Measurements from ENCODE around the gene PDCD1. TPM values are rescaled to one million over a fixed set of nuclear protein-coding genes. Genes with fewer than 3 reads are reported as not detected.

The PDCD1 gene
- total and polyA plus RNA-seq, 2 of the 13 experiments (the other 11 are each of a cell fraction or from before 2014, with no cell fraction given), result 0.04 TPM; not detected in 1

DNA sequence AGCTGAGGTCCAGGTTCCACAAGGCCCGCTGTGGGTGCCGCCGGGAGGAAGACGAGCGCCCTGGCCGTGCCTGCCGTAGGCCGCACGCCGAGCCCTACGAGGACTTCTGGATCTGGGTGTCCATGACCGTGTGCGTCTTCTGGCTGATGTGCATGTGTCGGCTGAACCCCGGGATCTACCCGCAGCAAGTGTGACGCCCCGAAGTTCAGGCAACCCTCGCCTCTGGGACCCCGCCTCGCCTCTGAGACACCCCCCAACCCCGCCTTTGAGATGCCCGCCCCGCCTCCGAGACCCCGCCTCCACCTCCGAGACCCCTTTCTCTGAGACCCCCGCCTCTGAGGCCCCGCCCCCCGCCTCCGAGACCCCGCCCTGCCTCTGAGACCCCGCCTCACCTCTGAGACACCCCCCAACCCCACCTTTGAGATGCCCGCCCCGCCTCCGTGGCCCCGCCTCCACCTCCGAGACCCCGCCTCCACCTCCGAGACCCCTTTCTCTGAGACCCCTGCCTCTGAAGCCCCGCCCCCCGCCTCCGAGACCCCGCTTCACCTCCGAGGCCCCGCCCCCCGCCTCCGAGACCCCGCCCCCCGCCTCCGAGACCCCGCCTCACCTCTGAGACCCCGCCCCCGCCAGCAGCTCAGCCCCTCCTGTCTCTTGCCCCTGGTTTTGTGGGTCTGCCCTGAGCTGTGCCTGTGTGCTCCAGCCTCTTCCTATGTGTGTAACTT, 14.5 kb upstream of the PDCD1 start:
- H3K4me2 ChIP-seq (ENCODE audit: low read depth, low read length), result no peak overlapping the region
- WGBS (ENCODE audit: low lambda C conversion rate), result 73% methylated on average over 48 of the region's 54 CpGs
- 0 out of 2 replicates have a peak, but pooled peaks cover 4% of the 10 kb centered on the region for H3K4me1 ChIP-seq (ENCODE audit: insufficient read depth, low read length)
- ChIA-PET POLR2A (no interaction called here), CTCF (ENCODE audit: low intra/inter-chr PET ratio, low total read pairs) (no interaction called here)
- DNase-seq (ENCODE audit: low spot score) (no peak), FAIRE-seq (no peak), ATAC-seq (no peak)
- no TSS peak for BruUV-seq (replicated peaks)
- no peak overlapping the region for H3K9ac ChIP-seq (ENCODE audit: insufficient read depth, low read depth, low read length)
- H2AFZ ChIP-seq (ENCODE audit: low read length), result no peak overlapping the region
- peaks cover 6 to 28% of the 10 kb centered on the region in 2 experiments; a peak in 4 of 5 replicates for H3K27me3 ChIP-seq (ENCODE audit: control insufficient read depth in 1 of 2, insufficient read depth in 2 of 2, low read length in 2 of 2)
- no peak overlapping the region for H3K4me3 ChIP-seq (replicated peaks in 1 of 3; ENCODE audit: insufficient read depth in 1 of 3, low read depth in 2 of 3, low read length in 3 of 3)
- in situ Hi-C loops (cut with HindIII; ENCODE audit: extremely low pct_ligation_motif_present, low pct_unique_long_range_greater_than_20kb) (loop anchor here (10.0 kb wide), 1 partner anchor 138 kb away; the partner anchor contains the start of gene D2HGDH), intact Hi-C loops (cut with micrococcal nuclease; ENCODE audit: unreplicated experiment) (no loop called here)
- no peaks in the 10 kb centered on the region for H3K36me3 ChIP-seq (replicated peaks in 1 of 2; ENCODE audit: control insufficient read depth in 1 of 2, insufficient read depth in 2 of 2, low read length in 2 of 2)
- TF ChIP-seq ZNF747 (CRISPR knock-in tag; IDR thresholded peaks at IDR 0.05; ENCODE audit: borderline replicate concordance), result no peak
- TF ChIP-seq ZNF841 (CRISPR knock-in tag; IDR thresholded peaks at IDR 0.05; ENCODE audit: borderline replicate concordance), result no peak
- TF ChIP-seq, protein P1, sequence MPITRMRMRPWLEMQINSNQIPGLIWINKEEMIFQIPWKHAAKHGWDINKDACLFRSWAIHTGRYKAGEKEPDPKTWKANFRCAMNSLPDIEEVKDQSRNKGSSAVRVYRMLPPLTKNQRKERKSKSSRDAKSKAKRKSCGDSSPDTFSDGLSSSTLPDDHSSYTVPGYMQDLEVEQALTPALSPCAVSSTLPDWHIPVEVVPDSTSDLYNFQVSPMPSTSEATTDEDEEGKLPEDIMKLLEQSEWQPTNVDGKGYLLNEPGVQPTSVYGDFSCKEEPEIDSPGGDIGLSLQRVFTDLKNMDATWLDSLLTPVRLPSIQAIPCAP (CRISPR knock-in tag; IDR thresholded peaks at IDR 0.05; ENCODE audit: low read depth), result no peak
- no peak for TF ChIP-seq YEATS2 (CRISPR knock-in tag; IDR thresholded peaks at IDR 0.05; ENCODE audit: borderline replicate concordance)
- TF ChIP-seq PRPF4 (IDR thresholded peaks at IDR 0.05; ENCODE audit: low read depth, low read length, poor library complexity, severe bottlenecking), result no peak
- no peak for TF ChIP-seq ZNF138 (CRISPR knock-in tag; IDR thresholded peaks at IDR 0.05; ENCODE audit: low read depth)
- TF ChIP-seq MED1 (CRISPR knock-in tag; IDR thresholded peaks at IDR 0.05), result no peak
- TF ChIP-seq GABPB1 (CRISPR knock-in tag; IDR thresholded peaks at IDR 0.05), result no peak
- TF ChIP-seq ZFY (CRISPR knock-in tag; IDR thresholded peaks at IDR 0.05), result no peak
- TF ChIP-seq CREM (IDR thresholded peaks at IDR 0.05), result no peak
- TF ChIP-seq CREM (CRISPR knock-in tag; IDR thresholded peaks at IDR 0.05), result no peak
- no peak for TF ChIP-seq ZNF510 (CRISPR knock-in tag; IDR thresholded peaks at IDR 0.05; ENCODE audit: low read depth)
- no peak for TF ChIP-seq SNAPC2 (CRISPR knock-in tag; IDR thresholded peaks at IDR 0.05)
- TF ChIP-seq, protein P2, sequence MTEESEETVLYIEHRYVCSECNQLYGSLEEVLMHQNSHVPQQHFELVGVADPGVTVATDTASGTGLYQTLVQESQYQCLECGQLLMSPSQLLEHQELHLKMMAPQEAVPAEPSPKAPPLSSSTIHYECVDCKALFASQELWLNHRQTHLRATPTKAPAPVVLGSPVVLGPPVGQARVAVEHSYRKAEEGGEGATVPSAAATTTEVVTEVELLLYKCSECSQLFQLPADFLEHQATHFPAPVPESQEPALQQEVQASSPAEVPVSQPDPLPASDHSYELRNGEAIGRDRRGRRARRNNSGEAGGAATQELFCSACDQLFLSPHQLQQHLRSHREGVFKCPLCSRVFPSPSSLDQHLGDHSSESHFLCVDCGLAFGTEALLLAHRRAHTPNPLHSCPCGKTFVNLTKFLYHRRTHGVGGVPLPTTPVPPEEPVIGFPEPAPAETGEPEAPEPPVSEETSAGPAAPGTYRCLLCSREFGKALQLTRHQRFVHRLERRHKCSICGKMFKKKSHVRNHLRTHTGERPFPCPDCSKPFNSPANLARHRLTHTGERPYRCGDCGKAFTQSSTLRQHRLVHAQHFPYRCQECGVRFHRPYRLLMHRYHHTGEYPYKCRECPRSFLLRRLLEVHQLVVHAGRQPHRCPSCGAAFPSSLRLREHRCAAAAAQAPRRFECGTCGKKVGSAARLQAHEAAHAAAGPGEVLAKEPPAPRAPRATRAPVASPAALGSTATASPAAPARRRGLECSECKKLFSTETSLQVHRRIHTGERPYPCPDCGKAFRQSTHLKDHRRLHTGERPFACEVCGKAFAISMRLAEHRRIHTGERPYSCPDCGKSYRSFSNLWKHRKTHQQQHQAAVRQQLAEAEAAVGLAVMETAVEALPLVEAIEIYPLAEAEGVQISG (CRISPR knock-in tag; IDR thresholded peaks at IDR 0.05), result no peak
- no peak for TF ChIP-seq ZNF101 (CRISPR knock-in tag; IDR thresholded peaks at IDR 0.05; ENCODE audit: borderline replicate concordance, low read depth)
- no peak for TF ChIP-seq ZNF761 (CRISPR knock-in tag; conservative IDR thresholded peaks at IDR 0.05)
- TF ChIP-seq KDM1A (CRISPR knock-in tag; IDR thresholded peaks at IDR 0.05), result no peak
- TF ChIP-seq PHF5A (CRISPR knock-in tag; IDR thresholded peaks at IDR 0.05; ENCODE audit: low read depth, unreplicated experiment), result no peak
- no peaks in the 10 kb centered on the region for H4K20me1 ChIP-seq (ENCODE audit: insufficient read depth, low read length)
- H3K9me3 ChIP-seq (ENCODE audit: low read length), result peaks cover 21% of the 10 kb centered on the region
- H3K27ac ChIP-seq (ENCODE audit: extremely low read length, insufficient read depth, low read length), result no peak overlapping the region
- no peaks in the 10 kb centered on the region for H3K79me2 ChIP-seq (ENCODE audit: insufficient read depth, low read length)
